ENCODE results near the gene BRAF.
"Not testable (repeated sequence)": the region's sequence is repeated elsewhere in the genome, so short reads cannot be mapped to it uniquely, and the experiment has no call there.

BRAF gene

GRCh38 chr7:140924821-140925421 lies at the start of gene BRAF:
Gene BRAF (minus strand): TSS chr7:140924929. CDS start chr7:140924703, 226 bp downstream.
- DNase-seq: peak; percentile 87 to 96

DNA sequence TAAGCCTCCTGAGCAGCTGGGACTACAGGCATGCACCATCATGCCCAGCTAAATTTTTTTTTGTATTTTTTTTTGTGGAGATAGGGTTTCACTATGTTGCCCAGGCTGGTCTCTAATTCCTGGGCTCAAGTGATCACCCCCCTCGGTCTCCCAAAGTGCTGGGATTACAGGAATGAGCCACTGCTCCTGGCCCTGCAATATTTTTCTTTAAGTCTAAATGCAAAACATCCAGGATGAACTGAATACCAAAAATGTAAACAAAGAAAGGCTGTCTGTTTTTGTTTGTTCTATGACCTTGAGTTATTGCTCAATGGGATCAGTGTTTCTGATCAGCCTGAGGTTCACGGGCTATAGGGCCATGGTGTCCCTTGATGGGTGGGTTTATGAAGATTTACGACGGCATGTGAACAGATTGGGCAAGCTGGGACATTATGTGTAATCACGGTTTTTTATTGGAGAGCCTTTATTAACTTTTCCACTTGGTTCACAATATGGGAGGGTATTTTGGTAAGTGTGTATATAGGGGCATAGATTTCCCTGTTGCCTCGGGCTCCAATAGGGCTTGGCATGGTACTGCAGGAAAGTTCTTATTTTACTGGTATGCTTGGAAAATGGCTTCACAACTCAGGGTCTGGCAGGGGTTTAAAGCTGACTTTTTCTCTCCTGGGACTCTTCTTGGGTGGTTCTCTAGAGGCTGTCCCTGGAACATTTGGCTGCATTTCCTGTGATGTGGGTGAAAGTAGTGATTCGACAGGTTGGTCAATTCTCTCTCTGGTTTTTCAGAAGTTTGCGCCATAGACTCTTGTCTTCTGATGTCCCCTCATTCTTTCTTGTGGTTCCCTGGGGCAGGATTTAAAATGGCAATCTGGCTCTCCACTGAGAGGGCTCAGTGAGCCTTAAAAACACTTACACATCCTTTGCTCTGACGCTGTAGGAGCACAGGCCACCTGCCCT lies 48.4 kb upstream of the BRAF start:
- DNase-seq: no peak

- no peak for DNase-seq
These were observed 47.6 kb upstream of the BRAF start for GRCh38 chr7:140972344-140972743.

- no peak for DNase-seq
These were observed 42.7 kb upstream of the BRAF start for GRCh38 chr7:140967438-140967837.

- DNase-seq: no peak
These were observed 42.0 kb upstream of the BRAF start for GRCh38 chr7:140966561-140967233.

GRCh38 chr7:140961117-140961516 lies 36.4 kb upstream of the BRAF start:
- DNase-seq: no peak

DNA sequence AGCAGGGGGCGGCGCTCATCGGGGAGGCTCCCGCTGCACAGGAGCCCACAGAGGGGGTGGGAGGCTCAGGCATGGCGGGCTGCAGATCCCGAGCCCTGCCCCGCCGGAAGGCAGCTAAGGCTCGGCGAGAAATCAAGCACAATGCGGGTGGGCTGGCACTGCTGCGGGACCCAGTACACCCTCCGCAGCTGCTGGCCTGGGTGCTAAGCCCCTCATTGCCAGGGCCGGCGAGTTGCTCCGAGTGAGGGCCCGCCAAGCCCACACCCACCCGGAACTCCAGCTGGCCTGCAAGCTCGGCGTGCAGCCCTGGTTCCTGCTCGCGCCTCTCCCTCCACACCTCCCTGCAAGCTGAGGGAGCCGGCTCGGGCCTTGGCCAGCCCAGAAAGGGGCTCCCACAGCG lies 32.3 kb upstream of the BRAF start:
- not testable (repeated sequence) for DNase-seq

DNA sequence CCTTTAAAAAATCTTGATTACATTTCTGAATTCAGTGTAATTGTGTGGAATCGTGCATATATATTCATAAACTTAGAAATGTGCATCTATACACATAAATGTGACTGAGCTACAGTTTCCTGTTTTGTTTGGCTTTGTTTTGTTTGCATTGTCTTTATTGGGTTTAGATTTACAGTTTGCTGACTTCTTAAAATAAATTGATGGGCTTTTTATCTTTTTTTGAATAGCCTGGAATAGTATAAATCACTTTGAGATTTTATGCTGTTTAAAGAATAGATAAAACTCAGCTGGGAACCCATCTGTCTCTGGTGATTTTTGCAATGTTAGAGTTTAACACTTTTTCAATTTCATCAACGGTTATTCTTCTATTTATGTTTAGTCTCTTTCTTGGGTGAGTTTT lies 21.2 kb upstream of the BRAF start:
- DNase-seq: no peak

- not testable (repeated sequence) for DNase-seq
These were observed 17.5 kb upstream of the BRAF start for GRCh38 chr7:140942242-140942641.

DNA sequence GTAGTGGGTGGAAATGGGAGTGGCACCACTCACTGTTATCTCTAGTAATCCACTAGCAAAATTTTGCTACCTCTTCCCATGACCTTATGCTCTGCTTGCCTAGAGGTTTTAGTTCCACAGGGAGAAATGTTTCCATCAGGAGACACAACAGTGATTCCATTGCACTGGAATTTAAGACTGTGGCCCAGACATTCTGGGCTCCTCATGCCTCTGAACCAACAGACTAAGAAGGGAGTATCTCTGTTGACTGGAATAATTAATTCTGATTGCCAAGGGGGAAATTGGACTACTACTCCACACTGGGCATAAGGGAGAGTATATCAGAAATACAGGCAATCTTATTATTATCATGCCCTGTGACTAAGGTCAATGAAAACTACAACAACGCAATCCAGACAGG lies 16.2 kb upstream of the BRAF start:
- no peak for DNase-seq

DNA sequence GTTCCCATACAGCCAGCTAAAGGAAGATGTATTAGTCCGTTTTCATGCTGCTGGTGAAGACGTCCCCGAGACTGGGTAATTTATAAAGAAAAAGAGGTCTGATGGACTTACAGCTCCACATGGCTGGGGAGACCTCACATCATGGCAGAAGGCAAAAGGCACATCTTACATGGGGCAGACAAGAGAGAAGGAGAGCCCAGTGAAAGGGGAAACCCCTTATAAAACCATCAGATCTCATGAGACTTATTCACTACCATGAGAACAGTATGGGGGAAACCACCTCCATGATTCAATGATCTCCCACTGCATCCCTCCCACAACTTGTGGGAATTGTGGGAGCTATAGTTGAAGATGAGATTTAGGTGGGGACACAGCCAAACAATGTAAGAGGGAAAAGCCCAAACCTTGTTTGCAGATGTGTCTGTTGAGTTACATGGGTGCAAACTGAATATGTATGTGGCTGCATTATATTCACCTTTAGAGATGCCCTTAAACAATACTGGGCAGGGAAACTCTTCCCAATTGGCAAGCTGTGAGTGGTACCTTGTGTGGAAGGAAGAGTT lies 13.1 kb upstream of the BRAF start:
- no peak for DNase-seq

GRCh38 chr7:140928491-140929309 lies 4.0 kb upstream of the BRAF start:
- DNase-seq: no peak

DNA sequence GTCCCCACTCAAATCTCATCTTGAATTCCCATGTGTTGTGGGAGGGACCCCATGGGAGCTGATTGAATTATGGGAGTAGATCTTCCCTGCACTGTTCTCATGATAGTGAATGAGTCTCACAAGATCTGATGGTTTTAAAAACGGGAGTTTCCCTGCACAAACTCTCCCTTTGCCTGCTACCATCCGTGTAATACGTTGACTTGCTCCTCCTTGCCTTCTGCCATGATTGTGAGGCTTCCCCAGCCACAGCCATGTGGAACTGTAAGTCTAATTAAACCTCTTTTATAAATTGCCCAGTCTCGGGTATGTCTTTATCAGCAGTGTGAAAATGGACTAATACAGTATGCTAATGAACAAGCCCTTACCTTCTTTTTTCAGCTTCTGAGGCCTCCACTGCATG lies 3.2 kb upstream of the BRAF start:
- not testable (repeated sequence) for DNase-seq

DNA sequence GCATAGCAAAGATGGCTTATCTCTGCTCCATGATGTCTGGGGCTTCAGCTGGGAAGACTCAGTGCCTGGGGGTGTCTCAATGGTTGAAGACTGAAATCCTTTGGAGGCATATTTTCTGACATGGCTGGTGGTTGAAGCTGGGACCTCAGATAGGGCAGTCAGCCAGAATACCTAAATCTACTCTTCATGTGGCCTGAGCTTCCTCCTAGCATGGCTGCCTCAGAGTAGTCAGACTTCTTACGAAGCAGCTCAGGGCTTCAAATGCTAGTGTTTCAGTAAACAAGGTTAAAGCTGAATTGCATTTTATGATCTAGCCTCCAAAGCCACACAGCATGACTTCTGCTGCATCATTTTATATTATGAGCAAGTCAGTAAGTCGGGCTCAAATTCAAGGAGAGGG lies 2.6 kb upstream of the BRAF start:
- no peak for DNase-seq

GRCh38 chr7:140926021-140926817 lies 1.5 kb upstream of the BRAF start:
- no peak for DNase-seq

DNA sequence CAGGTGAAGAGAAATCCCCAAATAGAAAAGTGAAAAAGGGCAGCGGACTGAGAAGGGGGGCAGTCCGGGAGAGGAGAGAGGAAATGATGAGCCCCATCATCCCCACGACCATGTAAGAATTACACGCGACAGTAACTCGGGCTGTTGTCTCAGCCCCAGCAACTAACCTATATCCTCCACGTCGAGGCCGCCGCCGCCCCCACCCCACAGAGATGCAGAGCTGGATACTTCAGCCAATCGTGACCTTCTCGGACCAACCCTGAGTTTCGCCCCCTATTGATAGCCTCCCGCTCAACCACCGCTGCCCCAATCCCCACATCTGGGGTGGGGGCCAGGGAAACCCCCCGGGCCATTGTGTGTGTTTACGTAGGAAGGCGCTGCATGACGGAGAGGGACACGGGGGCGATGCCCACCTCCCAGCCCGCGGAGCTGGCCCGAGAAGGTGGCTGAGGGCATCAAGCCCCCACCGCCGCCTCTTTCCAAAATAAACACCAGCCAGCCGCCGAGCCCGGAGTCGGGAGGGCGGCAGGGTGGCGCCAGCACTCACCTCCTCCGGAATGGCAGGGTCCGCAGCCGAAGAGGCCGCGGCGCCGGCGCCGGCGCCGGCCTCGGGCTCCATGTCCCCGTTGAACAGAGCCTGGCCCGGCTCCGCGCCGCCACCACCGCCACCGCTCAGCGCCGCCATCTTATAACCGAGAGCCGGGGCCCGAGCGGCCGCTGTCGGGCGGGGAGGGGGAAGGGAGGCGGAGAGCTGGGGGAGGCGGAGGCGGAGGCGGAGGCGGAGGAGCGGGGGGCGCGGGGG lies 509 bp downstream of the BRAF start:
- peak; percentile 74 to 88 for DNase-seq

GRCh38 chr7:140923358-140924006 lies 1.2 kb downstream of the BRAF start:
- no peak for DNase-seq

GRCh38 chr7:140922741-140923345 lies 1.9 kb downstream of the BRAF start:
- DNase-seq: no peak

DNA sequence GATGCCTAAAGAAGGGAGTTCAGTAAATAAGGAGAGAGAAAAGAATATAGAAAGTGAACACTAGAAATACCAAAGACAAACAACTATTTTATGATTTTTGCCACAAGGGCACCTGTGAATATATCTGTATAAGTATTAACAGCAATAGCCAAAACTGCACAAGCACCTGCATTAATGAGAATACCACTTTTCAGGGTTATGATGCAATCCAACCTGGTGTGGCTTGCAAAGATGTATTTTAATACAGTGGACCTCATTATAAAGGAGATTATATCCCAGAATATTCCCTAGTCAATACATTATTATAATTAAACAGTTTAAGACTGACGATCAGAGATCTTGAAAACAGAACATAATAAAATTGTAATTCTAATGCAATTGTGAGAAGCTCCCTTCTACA lies 4.0 kb downstream of the BRAF start:
- no peak for DNase-seq

DNA sequence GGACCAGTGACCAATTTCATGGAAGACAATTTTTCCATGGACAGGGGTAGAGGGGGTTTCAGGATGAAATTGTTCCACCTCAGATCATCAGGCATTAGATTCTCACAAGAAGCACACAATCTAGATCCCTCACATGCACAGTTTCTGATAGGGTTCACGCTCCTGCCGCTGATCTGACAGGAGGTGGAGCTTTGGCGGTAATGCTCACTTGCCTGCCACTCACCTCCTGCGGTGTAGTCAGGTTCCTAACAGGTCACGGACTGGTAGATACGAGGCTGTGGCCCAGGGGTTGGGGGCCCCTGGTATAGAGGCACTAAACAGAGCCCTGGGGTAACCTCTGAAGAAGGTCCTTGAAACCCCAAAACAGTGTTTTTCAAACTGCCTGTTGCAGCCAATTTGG lies 6.5 kb downstream of the BRAF start:
- DNase-seq: no peak
